ENCODE measurements around the gene ARID3C. TPM values are rescaled to one million over a fixed set of nuclear protein-coding genes. Genes with fewer than 3 reads are reported as not detected.

ARID3C gene
- total and polyA plus RNA-seq, 2 of the 8 experiments (the other 6 are each of a cell fraction or from before 2014, with no cell fraction given): 0.08 TPM; not detected in 1

GRCh38 chr9:34611811-34612787, 16.8 kb downstream of the ARID3C start, which contains the start of gene RPP25L (continued):
- TF ChIP-seq RFX5 (IDR thresholded peaks at IDR 0.05; ENCODE audit: borderline replicate concordance, low read depth, low read length) (no peak), MAX (IDR thresholded peaks at IDR 0.05) (peak; percentile 57), CBX5 (IDR thresholded peaks at IDR 0.05; ENCODE audit: low read depth, low read length) (no peak), KDM5A (IDR thresholded peaks at IDR 0.05; ENCODE audit: low read length) (no peak)
